ENCODE data around the gene KIF5B. TPM values are rescaled to one million over a fixed set of nuclear protein-coding genes. Genes with fewer than 3 reads are reported as not detected.

The KIF5B gene

Small RNAs within 50 kb of the gene (small RNA-seq; reads per million reads assigned to genes)
- gene RF00019 = not detected
- gene RN7SL825P = not detected

All from skeletal muscle satellite cell (primary cell).